HepG2 (cell line): ENCODE data around the gene EFS. TPM values are rescaled to one million over a fixed set of nuclear protein-coding genes. Genes with fewer than 3 reads are reported as not detected.
A peak's percentile ranks its signal among the peaks of the same experiment; 100 is the strongest.

ENCODE experiments used
- GABPA ChIP-seq, 2 experiments: IDR thresholded peaks; 2 replicates each; pipeline ENCODE4 v1.6.1; 2011 to 2016; ENCODE audit warnings: low read depth in 2 of 2, low read length in 1 of 2, missing biosample characterization in 1 of 2, missing genetic modification characterization in 1 of 2
- GFI1 ChIP-seq: sonication (generic); formaldehyde crosslinking; IDR thresholded peaks from 2 replicates; pipeline ENCODE4 v1.5.0; 2020; ENCODE audit warnings: missing genetic modification reagents, mild to moderate bottlenecking, borderline replicate concordance
- HIVEP1 ChIP-seq: sonication (generic); formaldehyde crosslinking; IDR thresholded peaks from 2 replicates; pipeline ENCODE4 v1.4.0; 2020; ENCODE audit warnings: mild to moderate bottlenecking, missing genetic modification reagents
- HMGXB3 ChIP-seq: sonication (generic); formaldehyde crosslinking; IDR thresholded peaks from 2 replicates; pipeline ENCODE4 v1.4.0; 2020; ENCODE audit warnings: missing genetic modification reagents, borderline replicate concordance
- PAXIP1 ChIP-seq: sonication (generic); formaldehyde crosslinking; conservative IDR thresholded peaks from 2 replicates; pipeline ENCODE4 v1.4.0; 2020; ENCODE audit warnings: mild to moderate bottlenecking, missing genetic modification reagents, moderate library complexity
- ZNF367 ChIP-seq: sonication (generic); formaldehyde crosslinking; IDR thresholded peaks from 2 replicates; pipeline ENCODE4 v1.4.0; 2020; ENCODE audit warnings: missing genetic modification reagents, borderline replicate concordance
- ZNF512B ChIP-seq: sonication (generic); formaldehyde crosslinking; IDR thresholded peaks from 2 replicates; pipeline ENCODE4 v1.5.1; 2020; ENCODE audit warnings: missing genetic modification reagents, mild to moderate bottlenecking, borderline replicate concordance
- ZZZ3 ChIP-seq: sonication (generic); formaldehyde crosslinking; IDR thresholded peaks from 2 replicates; pipeline ENCODE4 v1.4.0; 2020; ENCODE audit warnings: missing genetic modification reagents, mild to moderate bottlenecking, borderline replicate concordance
- polyA plus RNA-seq, 8 experiments: library from polyadenylated mRNA; depleted of rRNA in 3 of 8; stranded (reverse) in 7 of 8; unstranded in 1 of 8; fragments of >200 nt; fragmentation: Illumina TruSeq in 4 of 8; extraction: Trizol in 4 of 8; gene quantifications; 2 replicates each; pipeline versions ENCODE4 v1.2.1 to v1.2.3, GENCODE V29; 2011 to 2016; ENCODE audit warnings: low read depth in 4 of 8, missing spikeins in 1 of 8, mixed read lengths in 1 of 8; ENCODE audit not compliant: insufficient read depth in 1 of 8
- total RNA-seq, 5 experiments: library from RNA; depleted of rRNA; stranded (reverse); fragments of >200 nt; fragmentation: Illumina TruSeq; extraction: Trizol; gene quantifications; 2 replicates each; pipeline ENCODE4 v1.2.3, GENCODE V29; 2016; ENCODE audit warnings: low read depth in 1 of 5
- TF ChIP-seq, protein P1 (sequence below): sonication (generic); formaldehyde crosslinking; IDR thresholded peaks from 2 replicates; pipeline ENCODE4 v1.5.0; 2020; ENCODE audit warnings: missing genetic modification reagents
- TF ChIP-seq, protein P2 (sequence below): sonication (generic); formaldehyde crosslinking; IDR thresholded peaks from 2 replicates; pipeline ENCODE4 v1.4.0; 2020; ENCODE audit warnings: mild to moderate bottlenecking, missing genetic modification reagents
- TF ChIP-seq, protein P3 (sequence below): sonication (generic); formaldehyde crosslinking; IDR thresholded peaks from 2 replicates; pipeline ENCODE4 v1.4.0; 2020; ENCODE audit warnings: mild to moderate bottlenecking, low read depth, missing genetic modification reagents

EFS gene
- total and polyA plus RNA-seq, 2 of the 13 experiments (the other 11 are each of a cell fraction or from before 2014, with no cell fraction given) = not detected

GRCh38 chr14:23326491-23327332, 38.3 kb downstream of the EFS start (continued):
- no peak for TF ChIP-seq ZZZ3 (CRISPR knock-in tag)
- no peak for TF ChIP-seq HIVEP1 (CRISPR knock-in tag)
- TF ChIP-seq, protein P1, sequence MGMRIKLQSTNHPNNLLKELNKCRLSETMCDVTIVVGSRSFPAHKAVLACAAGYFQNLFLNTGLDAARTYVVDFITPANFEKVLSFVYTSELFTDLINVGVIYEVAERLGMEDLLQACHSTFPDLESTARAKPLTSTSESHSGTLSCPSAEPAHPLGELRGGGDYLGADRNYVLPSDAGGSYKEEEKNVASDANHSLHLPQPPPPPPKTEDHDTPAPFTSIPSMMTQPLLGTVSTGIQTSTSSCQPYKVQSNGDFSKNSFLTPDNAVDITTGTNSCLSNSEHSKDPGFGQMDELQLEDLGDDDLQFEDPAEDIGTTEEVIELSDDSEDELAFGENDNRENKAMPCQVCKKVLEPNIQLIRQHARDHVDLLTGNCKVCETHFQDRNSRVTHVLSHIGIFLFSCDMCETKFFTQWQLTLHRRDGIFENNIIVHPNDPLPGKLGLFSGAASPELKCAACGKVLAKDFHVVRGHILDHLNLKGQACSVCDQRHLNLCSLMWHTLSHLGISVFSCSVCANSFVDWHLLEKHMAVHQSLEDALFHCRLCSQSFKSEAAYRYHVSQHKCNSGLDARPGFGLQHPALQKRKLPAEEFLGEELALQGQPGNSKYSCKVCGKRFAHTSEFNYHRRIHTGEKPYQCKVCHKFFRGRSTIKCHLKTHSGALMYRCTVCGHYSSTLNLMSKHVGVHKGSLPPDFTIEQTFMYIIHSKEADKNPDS (CRISPR knock-in tag) = no peak
- TF ChIP-seq GFI1 (CRISPR knock-in tag) = no peak
- TF ChIP-seq, protein P2, sequence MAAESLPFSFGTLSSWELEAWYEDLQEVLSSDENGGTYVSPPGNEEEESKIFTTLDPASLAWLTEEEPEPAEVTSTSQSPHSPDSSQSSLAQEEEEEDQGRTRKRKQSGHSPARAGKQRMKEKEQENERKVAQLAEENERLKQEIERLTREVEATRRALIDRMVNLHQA (CRISPR knock-in tag) = no peak
- no peak for TF ChIP-seq GABPA (IDR thresholded peaks at IDR 0.05; ENCODE audit: low read depth, low read length)
- no peak for TF ChIP-seq GABPA (CRISPR knock-in tag; IDR thresholded peaks at IDR 0.05; ENCODE audit: low read depth)
- TF ChIP-seq ZNF367 (CRISPR knock-in tag) = no peak
- peak; percentile 92 for TF ChIP-seq ZNF512B
- TF ChIP-seq HMGXB3 (CRISPR knock-in tag) = no peak
- TF ChIP-seq, protein P3, sequence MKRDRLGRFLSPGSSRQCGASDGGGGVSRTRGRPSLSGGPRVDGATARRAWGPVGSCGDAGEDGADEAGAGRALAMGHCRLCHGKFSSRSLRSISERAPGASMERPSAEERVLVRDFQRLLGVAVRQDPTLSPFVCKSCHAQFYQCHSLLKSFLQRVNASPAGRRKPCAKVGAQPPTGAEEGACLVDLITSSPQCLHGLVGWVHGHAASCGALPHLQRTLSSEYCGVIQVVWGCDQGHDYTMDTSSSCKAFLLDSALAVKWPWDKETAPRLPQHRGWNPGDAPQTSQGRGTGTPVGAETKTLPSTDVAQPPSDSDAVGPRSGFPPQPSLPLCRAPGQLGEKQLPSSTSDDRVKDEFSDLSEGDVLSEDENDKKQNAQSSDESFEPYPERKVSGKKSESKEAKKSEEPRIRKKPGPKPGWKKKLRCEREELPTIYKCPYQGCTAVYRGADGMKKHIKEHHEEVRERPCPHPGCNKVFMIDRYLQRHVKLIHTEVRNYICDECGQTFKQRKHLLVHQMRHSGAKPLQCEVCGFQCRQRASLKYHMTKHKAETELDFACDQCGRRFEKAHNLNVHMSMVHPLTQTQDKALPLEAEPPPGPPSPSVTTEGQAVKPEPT (CRISPR knock-in tag) = 0 out of 2 replicates have a peak, but pooled peaks have one; percentile 47
- TF ChIP-seq PAXIP1 (CRISPR knock-in tag) = no peak
